GM15510 (cell line): ENCODE data around the gene NOL3.

ENCODE experiments used
- POLR2A ChIP-seq: IDR thresholded peaks from 3 replicates; pipeline ENCODE4 v1.6.1; 2011; ENCODE audit warnings: borderline replicate concordance; ENCODE audit not compliant: insufficient read length; ENCODE audit errors: extremely low read depth

The NOL3 gene

DNA sequence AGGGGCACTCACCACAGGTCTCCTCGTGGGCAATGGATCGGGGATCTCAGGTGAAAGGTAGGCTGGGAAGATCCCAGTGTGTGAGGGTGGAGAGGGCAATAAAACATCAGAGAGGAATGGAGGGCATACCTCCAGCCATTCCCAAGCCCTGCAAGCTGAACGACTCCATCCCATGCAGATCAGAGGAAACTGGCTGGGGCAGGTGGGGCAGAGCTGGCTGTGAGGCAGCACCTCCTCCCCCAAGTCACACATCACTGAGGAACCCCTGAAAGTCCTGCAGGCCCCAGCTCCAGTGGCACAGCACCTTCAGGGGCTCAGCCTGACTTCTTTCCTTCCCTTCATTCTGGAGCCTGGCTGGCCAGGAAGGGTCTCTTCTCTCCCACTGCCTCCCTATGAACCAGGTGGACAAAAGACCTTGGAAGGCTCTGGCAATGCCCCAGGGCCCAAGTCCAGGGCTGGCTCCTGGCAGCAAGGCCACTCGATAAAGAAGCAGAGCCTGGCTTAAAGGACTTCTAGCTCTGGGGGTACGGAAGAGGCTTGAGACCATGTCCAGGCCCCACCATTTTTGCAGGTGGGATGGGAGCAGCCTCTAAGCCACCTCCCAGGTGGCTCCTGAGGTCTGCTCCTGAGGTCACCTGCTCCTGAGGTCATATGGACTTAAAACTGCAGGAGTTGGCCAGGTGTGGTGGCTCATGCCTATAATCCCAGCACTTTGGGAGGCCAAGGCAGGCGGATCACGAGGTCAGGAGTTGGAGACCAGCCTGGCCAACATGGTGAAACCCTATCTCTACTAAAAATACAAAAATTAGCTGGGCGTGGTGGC is 43.1 kb downstream of the NOL3 start:
- TF ChIP-seq POLR2A: no peak

DNA sequence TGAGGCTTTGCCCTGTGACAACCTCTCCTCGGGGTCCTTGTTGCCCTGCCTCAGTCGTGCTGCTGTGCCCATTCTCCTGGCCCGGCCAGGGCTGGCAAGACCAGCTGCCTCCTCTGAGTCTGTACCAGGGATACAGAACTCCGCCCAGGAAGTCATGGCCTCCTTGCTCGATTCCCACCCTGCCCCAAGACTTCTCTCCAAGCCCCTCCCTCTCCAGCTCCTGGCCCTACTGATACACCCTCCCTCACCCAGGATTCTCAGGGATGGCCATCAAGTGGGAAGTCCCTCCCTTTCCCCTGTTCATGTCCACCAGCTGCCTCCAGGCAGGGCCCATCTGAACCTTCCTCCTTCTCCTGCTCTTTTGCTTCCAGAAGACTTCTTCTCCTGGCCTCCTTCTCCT is 45.4 kb downstream of the NOL3 start:
- no peak for TF ChIP-seq POLR2A

DNA sequence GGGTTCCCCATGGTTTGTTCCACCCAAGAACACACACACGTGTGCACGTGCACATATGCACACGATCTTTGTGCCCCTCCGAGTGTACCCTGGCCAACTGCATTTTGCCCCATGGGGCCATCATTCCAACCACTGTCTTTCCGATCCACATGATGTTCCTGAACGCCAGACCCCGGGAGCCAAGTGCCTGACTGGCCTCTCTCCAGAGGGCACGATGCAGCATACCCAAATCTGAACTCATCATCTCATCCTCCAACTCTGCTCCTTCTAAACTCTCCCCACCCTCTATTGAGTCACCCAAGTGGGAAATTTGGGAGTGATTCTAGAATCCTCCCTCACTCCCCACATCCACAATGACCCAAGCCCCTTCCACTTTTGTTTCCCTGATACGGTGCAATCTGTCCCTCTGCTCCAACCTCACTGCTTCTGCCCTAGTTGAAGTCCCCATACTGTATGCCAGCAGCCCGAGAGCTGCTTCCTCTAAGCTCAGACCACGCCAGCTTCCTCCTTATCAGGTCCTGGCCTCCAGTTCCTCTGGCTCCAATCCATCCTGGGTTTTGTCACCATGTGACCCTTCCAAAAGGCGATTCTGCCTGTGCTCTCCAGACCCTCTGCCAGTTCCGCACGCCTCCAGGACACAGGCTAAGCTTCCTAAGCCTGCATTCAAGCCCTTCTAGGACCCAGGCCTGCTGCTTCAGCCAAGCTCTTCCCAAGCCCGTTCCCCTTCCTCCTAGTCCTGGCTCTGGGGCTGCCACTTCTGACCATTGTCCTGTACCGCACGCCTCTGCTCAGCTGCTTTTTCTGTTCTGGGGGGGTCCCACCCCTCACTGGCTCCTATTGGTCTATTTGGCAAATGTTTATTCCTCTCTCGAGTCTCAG is 46.5 kb downstream of the NOL3 start:
- TF ChIP-seq POLR2A: no peak

- no peak for TF ChIP-seq POLR2A
Observed at GRCh38 chr16:67223992-67224391, 53.7 kb downstream of the NOL3 start.
